ENCODE data around the gene EXOSC6. TPM values are rescaled to one million over a fixed set of nuclear protein-coding genes. Genes with fewer than 3 reads are reported as not detected.

EXOSC6 gene
- total and polyA plus RNA-seq, 2 of the 4 experiments (the other 2 are of a cell fraction) = 5.8 to 7.0 TPM

GRCh38 chr16:70301121-70301520 lies 49.4 kb upstream of the EXOSC6 start (continued):
- no peak for TF ChIP-seq ELK1 (IDR thresholded peaks at IDR 0.05; ENCODE audit: borderline replicate concordance, low read depth, low read length)
- TF ChIP-seq RFX5 (IDR thresholded peaks at IDR 0.05; ENCODE audit: low read depth, low read length) = no peak

All from IMR-90 (cell line).